A673 (cell line): Measurements from ENCODE around the gene PGRMC2.

ENCODE experiments used
- CTCF ChIP-seq: fragments of 300-800, 200-600 bp; sonication (generic); conservative IDR thresholded peaks from 2 replicates; pipeline ENCODE4 v1.5.1; 2017; ENCODE audit warnings: low read depth, mild to moderate bottlenecking, antibody characterized with exemption, low read length, moderate library complexity, mixed read lengths
- EZH2 ChIP-seq: fragments of 200-600 bp; sonication (generic); IDR thresholded peaks from 2 replicates; pipeline ENCODE4 v1.6.1; 2017; ENCODE audit warnings: borderline replicate concordance, low read depth, mild to moderate bottlenecking, mixed read lengths, antibody characterized with exemption, low read length; ENCODE audit not compliant: poor library complexity, severe bottlenecking

GRCh38 chr4:128294464-128294863 is 6.9 kb upstream of the PGRMC2 start:
- TF ChIP-seq CTCF: no peak
- no peak for TF ChIP-seq EZH2
